Measurements from ENCODE around the gene OPCML. TPM values are rescaled to one million over a fixed set of nuclear protein-coding genes. Genes with fewer than 3 reads are reported as not detected.

Gene OPCML
- total RNA-seq, 1 experiment from 2014 or later: 0.94 TPM

GRCh38 chr11:132456751-132457328 is 1075.5 kb downstream of the OPCML start:
- Histone ChIP-seq H3K9ac (ENCODE audit: extremely low read depth, insufficient read length, low read length) (no peak overlapping the region), H4K8ac (replicated peaks; ENCODE audit: insufficient read length, low read depth, low read length) (no peak overlapping the region), H2BK5ac (ENCODE audit: insufficient read length, low read length) (no peak overlapping the region), H4K20me1 (ENCODE audit: control insufficient read depth, insufficient read depth, insufficient read length) (no peaks in the 10 kb centered on the region), H3K27me3 (ENCODE audit: insufficient read depth, low read length) (no peaks in the 10 kb centered on the region), H3K18ac (ENCODE audit: insufficient read length, low read depth, low read length) (no peak overlapping the region), H2BK15ac (ENCODE audit: low read depth, low read length) (no peak overlapping the region), H3K56ac (ENCODE audit: insufficient read length, low read depth, low read length) (no peak overlapping the region), H3K27ac (ENCODE audit: insufficient read length, low read depth, low read length) (no peak overlapping the region), H3K4me2 (ENCODE audit: insufficient read depth, insufficient read length, low read length) (no peak overlapping the region), H4K91ac (ENCODE audit: insufficient read length, low read depth, low read length) (no peak overlapping the region), H3K14ac (ENCODE audit: insufficient read depth, low read length) (no peak overlapping the region), H3K4me1 (ENCODE audit: insufficient read depth, low read length) (no peaks in the 10 kb centered on the region; the same call in 1 of the 2 replicates), H2BK12ac (ENCODE audit: insufficient read length, low read depth, low read length) (no peak overlapping the region), H3K9me3 (ENCODE audit: control insufficient read depth, low read depth, low read length) (no peaks in the 10 kb centered on the region), H3K4ac (ENCODE audit: low read depth, low read length) (no peak overlapping the region), H3T11ph (ENCODE audit: low read length) (no peak overlapping the region), H2BK120ac (ENCODE audit: low read depth, low read length, poor library complexity, severe bottlenecking) (no peak overlapping the region), H2BK20ac (ENCODE audit: low read depth, low read length, poor library complexity, severe bottlenecking) (no peak overlapping the region), H3K79me2 (ENCODE audit: insufficient read depth, low read length) (no peaks in the 10 kb centered on the region), H3K79me1 (ENCODE audit: insufficient read depth, low read depth, low read length, poor library complexity, severe bottlenecking) (no peaks in the 10 kb centered on the region), H2AFZ (ENCODE audit: low read length) (no peak overlapping the region), H2AK5ac (ENCODE audit: insufficient read length, low read length) (no peak overlapping the region), H3K23me2 (ENCODE audit: insufficient read length, low read depth, low read length, poor library complexity, severe bottlenecking) (peaks cover 3% of the 10 kb centered on the region), H3K23ac (ENCODE audit: insufficient read length, low read depth, low read length) (no peak overlapping the region), H4K5ac (ENCODE audit: insufficient read length, low read depth, low read length) (no peak overlapping the region)
- Mint-ChIP-seq H3K4me1 (peaks cover 32 to 35% of the 10 kb centered on the region in 2 experiments), H3K36me3 (ENCODE audit: insufficient read depth in 1 of 3, low read depth in 3 of 3) (0 out of 7 replicates have a peak, but pooled peaks cover 0 to 3% (median 0%) of the 10 kb centered on the region in 3 experiments), H3K27ac (no peak overlapping the region), H3K27me3 (ENCODE audit: low read depth) (no peaks in the 10 kb centered on the region), H3K4me3 (no peak overlapping the region), H3K9me3 (no peaks in the 10 kb centered on the region; a peak in 1 of 5 replicates)
- no peak for TF ChIP-seq CTCF (conservative IDR thresholded peaks at IDR 0.05)
- DNase-seq: no peak
- WGBS (ENCODE audit: extremely low coverage, insufficient read length, low lambda C conversion rate): no CpG with 5 or more reads among the region's 8 CpGs

Data from H9 (cell line).